Common myeloid progenitor, CD34-positive (primary cell): ENCODE results near the gene GPR107.

Experiments used
- CTCF ChIA-PET: fragments of 350-600 bp; sonication (Branson Sonifier 250); formaldehyde crosslinking; loops from one replicate; lab custom pipeline; 2021; ENCODE audit warnings: antibody characterized with exemption; lab: Charles Lee
- POLR2A ChIA-PET: fragments of 350-600 bp; sonication (Branson Sonifier 250); formaldehyde crosslinking; loops from one replicate; lab custom pipeline; 2021; ENCODE audit warnings: antibody characterized with exemption; lab: Charles Lee
- DNase-seq, 3 donors: peaks; one replicate each; pipeline versions ENCODE4 v3.0.0 to v3.0.0-alpha.2; 2013
- H3K27ac ChIP-seq, 2 experiments: 1 replicate in 1 of 2; 2 replicates in 1 of 2; pipeline ENCODE4 v1.7.0; 2013; ENCODE audit warnings: inconsistent platforms in 2 of 2, low read length in 2 of 2, mild to moderate bottlenecking in 2 of 2, low read depth in 1 of 2, moderate library complexity in 1 of 2; ENCODE audit not compliant: severe bottlenecking in 2 of 2, insufficient read depth in 1 of 2, poor library complexity in 1 of 2
- H3K27me3 ChIP-seq, 5 experiments: replicated peaks in 2 of 5; 1 replicate in 3 of 5; 2 replicates in 2 of 5; pipeline versions ENCODE4 v1.6.1 to v1.7.0; 2013; ENCODE audit warnings: low read length in 4 of 5, mild to moderate bottlenecking in 2 of 5, moderate library complexity in 2 of 5, inconsistent platforms in 1 of 5; ENCODE audit not compliant: insufficient read depth in 5 of 5, control insufficient read depth in 4 of 5
- H3K36me3 ChIP-seq, 4 experiments: 1 replicate in 2 of 4; 2 replicates in 2 of 4; pipeline versions ENCODE4 v1.6.1 to v1.7.0; 2013; ENCODE audit warnings: low read length in 3 of 4, control low read depth in 1 of 4, mild to moderate bottlenecking in 1 of 4; ENCODE audit not compliant: control insufficient read depth in 4 of 4, insufficient read depth in 4 of 4
- H3K4me1 ChIP-seq, 4 experiments: 1 replicate in 3 of 4; 2 replicates in 1 of 4; pipeline versions ENCODE4 v1.6.1 to v1.7.1; 2013; ENCODE audit warnings: low read length in 3 of 4, mild to moderate bottlenecking in 3 of 4, control low read depth in 1 of 4, inconsistent platforms in 1 of 4, moderate library complexity in 1 of 4; ENCODE audit not compliant: control insufficient read depth in 4 of 4, insufficient read depth in 4 of 4; ENCODE audit errors: control extremely low read depth in 1 of 4
- H3K4me3 ChIP-seq, 7 experiments: 1 replicate in 4 of 7; 2 replicates in 3 of 7; pipeline versions ENCODE4 v1.5.1 to v1.7.0; 2013; ENCODE audit warnings: mild to moderate bottlenecking in 7 of 7, low read length in 6 of 7, moderate library complexity in 6 of 7, inconsistent platforms in 2 of 7, low read depth in 2 of 7, control low read depth in 1 of 7; ENCODE audit not compliant: insufficient read depth in 4 of 7, control insufficient read depth in 1 of 7; ENCODE audit errors: extremely low read depth in 1 of 7
- H3K9me3 ChIP-seq, 5 experiments: 1 replicate in 4 of 5; 2 replicates in 1 of 5; pipeline versions ENCODE4 v1.6.1 to v1.7.1; 2013; ENCODE audit warnings: low read length in 4 of 5, mild to moderate bottlenecking in 2 of 5, inconsistent platforms in 1 of 5, low read depth in 1 of 5, moderate library complexity in 1 of 5; ENCODE audit not compliant: control insufficient read depth in 4 of 5, insufficient read depth in 2 of 5; ENCODE audit errors: control extremely low read depth in 1 of 5
- WGBS: methylation state at CpG from one replicate; pipeline ENCODE4 v1.1.5; 2013; ENCODE audit not compliant: insufficient coverage; 5-methylcytosine and 5-hydroxymethylcytosine counted together

GPR107 gene

GRCh38 chr9:130149031-130149430 is 95.3 kb downstream of the GPR107 start:
- peaks cover 0 to 2% (median 1%) of the 10 kb centered on the region in 4 experiments for H3K4me1 ChIP-seq
- ChIA-PET CTCF (interaction anchor here (1.3 kb wide), 1 partner anchor 13 kb away, joined by 3 read pairs; no protein-coding TSS in a partner anchor), POLR2A (no interaction called here)
- no peaks in the 10 kb centered on the region for H3K9me3 ChIP-seq
- H3K27me3 ChIP-seq = peaks cover 0 to 14% (median 0%) of the 10 kb centered on the region in 5 experiments
- no peaks in the 10 kb centered on the region for H3K36me3 ChIP-seq
- no peak overlapping the region for H3K4me3 ChIP-seq
- no peak for DNase-seq
- H3K27ac ChIP-seq = no peak overlapping the region
- 71% methylated on average over 1 of the region's 5 CpGs for WGBS

GRCh38 chr9:130149654-130150286 is 96.1 kb downstream of the GPR107 start:
- 97% methylated on average over 5 of the region's 5 CpGs for WGBS
- Histone ChIP-seq H3K4me3 (no peak overlapping the region), H3K9me3 (no peaks in the 10 kb centered on the region), H3K4me1 (no peaks in the 10 kb centered on the region), H3K36me3 (no peaks in the 10 kb centered on the region), H3K27ac (no peak overlapping the region), H3K27me3 (peaks cover 0 to 9% (median 0%) of the 10 kb centered on the region in 5 experiments)
- CTCF ChIA-PET = interaction anchor here (1.3 kb wide), 1 partner anchor 13 kb away, joined by 3 read pairs; no protein-coding TSS in a partner anchor
- no peak for DNase-seq
- POLR2A ChIA-PET = no interaction called here

GRCh38 chr9:130150779-130151382 is 97.2 kb downstream of the GPR107 start:
- CTCF ChIA-PET = no interaction called here
- H3K36me3 ChIP-seq = no peaks in the 10 kb centered on the region

GRCh38 chr9:130154816-130155215 is 101.1 kb downstream of the GPR107 start:
- Histone ChIP-seq H3K36me3 (no peaks in the 10 kb centered on the region), H3K4me1 (no peaks in the 10 kb centered on the region), H3K27ac (no peak overlapping the region), H3K9me3 (no peaks in the 10 kb centered on the region), H3K4me3 (no peak overlapping the region), H3K27me3 (no peaks in the 10 kb centered on the region)
- no peak for DNase-seq
- WGBS = 83% methylated on average over 3 of the region's 3 CpGs
- ChIA-PET CTCF (interaction anchor here (1.2 kb wide), 1 partner anchor 11 kb away, joined by 3 read pairs; no protein-coding TSS in a partner anchor), POLR2A (no interaction called here)

More at GRCh38 chr9:130150779-130151382, 97.2 kb downstream of the GPR107 start:
- DNase-seq = no peak
- Histone ChIP-seq H3K27ac (no peak overlapping the region), H3K4me1 (no peaks in the 10 kb centered on the region), H3K4me3 (no peak overlapping the region), H3K27me3 (peaks cover 0 to 4% (median 0%) of the 10 kb centered on the region in 5 experiments), H3K9me3 (no peaks in the 10 kb centered on the region)
- POLR2A ChIA-PET = no interaction called here
- 93% methylated on average over 11 of the region's 14 CpGs for WGBS

GRCh38 chr9:130155647-130156046 is 101.9 kb downstream of the GPR107 start:
- ChIA-PET CTCF (interaction anchor here (0.6 to 1.2 kb wide), 2 partner anchors 12 to 43 kb away, joined by 3 read pairs; no protein-coding TSS in a partner anchor), POLR2A (no interaction called here)
- 98% methylated on average over 12 of the region's 12 CpGs for WGBS
- H3K9me3 ChIP-seq = no peaks in the 10 kb centered on the region
- DNase-seq = no peak
- H3K36me3 ChIP-seq = no peaks in the 10 kb centered on the region
- no peaks in the 10 kb centered on the region for H3K27me3 ChIP-seq
- no peaks in the 10 kb centered on the region for H3K4me1 ChIP-seq
- H3K4me3 ChIP-seq = no peak overlapping the region
- no peak overlapping the region for H3K27ac ChIP-seq

GRCh38 chr9:130156672-130157071 is 103.0 kb downstream of the GPR107 start:
- CTCF ChIA-PET = interaction anchor here (0.7 kb wide), 1 partner anchor 37 kb away, joined by 3 read pairs; no protein-coding TSS in a partner anchor

GRCh38 chr9:130157079-130157478 is 103.4 kb downstream of the GPR107 start:
- no peak overlapping the region for H3K4me3 ChIP-seq
- no peak overlapping the region for H3K27ac ChIP-seq
- no peak for DNase-seq
- no peaks in the 10 kb centered on the region for H3K36me3 ChIP-seq
- H3K27me3 ChIP-seq = no peaks in the 10 kb centered on the region
- 100% methylated on average over 5 of the region's 7 CpGs for WGBS
- no peaks in the 10 kb centered on the region for H3K4me1 ChIP-seq
- ChIA-PET CTCF (interaction anchor here (0.7 kb wide), 1 partner anchor 36 kb away, joined by 3 read pairs; no protein-coding TSS in a partner anchor), POLR2A (no interaction called here)
- no peaks in the 10 kb centered on the region for H3K9me3 ChIP-seq

More at GRCh38 chr9:130156672-130157071, 103.0 kb downstream of the GPR107 start:
- no peak for DNase-seq
- WGBS = 90% methylated on average over 5 of the region's 6 CpGs
- no peaks in the 10 kb centered on the region for H3K36me3 ChIP-seq
- no peaks in the 10 kb centered on the region for H3K4me1 ChIP-seq
- POLR2A ChIA-PET = no interaction called here
- no peaks in the 10 kb centered on the region for H3K9me3 ChIP-seq
- H3K27ac ChIP-seq = no peak overlapping the region
- H3K4me3 ChIP-seq = no peak overlapping the region
- no peaks in the 10 kb centered on the region for H3K27me3 ChIP-seq
